Osteocyte (in vitro differentiated cells): Measurements from ENCODE around the gene EPX. TPM values are rescaled to one million over a fixed set of nuclear protein-coding genes. Genes with fewer than 3 reads are reported as not detected.

Source experiments
- DNase-seq: peaks from one replicate; pipeline ENCODE4 v3.0.0; 2021; ENCODE audit warnings: mixed read lengths; ENCODE audit not compliant: unreplicated experiment; ENCODE audit errors: extremely low spot score
- H3K27ac Mint-ChIP-seq: one replicate; pipeline ENCODE4 v1.8.0; 2021; ENCODE audit warnings: mild to moderate bottlenecking, mixed read lengths; ENCODE audit not compliant: unreplicated experiment
- H3K27me3 Mint-ChIP-seq: one replicate; pipeline ENCODE4 v1.8.0; 2021; ENCODE audit warnings: mixed read lengths; ENCODE audit not compliant: unreplicated experiment
- H3K36me3 Mint-ChIP-seq: one replicate; pipeline ENCODE4 v1.8.0; 2021; ENCODE audit warnings: mixed read lengths; ENCODE audit not compliant: unreplicated experiment
- H3K4me1 Mint-ChIP-seq: one replicate; pipeline ENCODE4 v1.8.0; 2021; ENCODE audit warnings: mixed read lengths; ENCODE audit not compliant: unreplicated experiment
- H3K4me3 Mint-ChIP-seq: one replicate; pipeline ENCODE4 v1.8.0; 2021; ENCODE audit warnings: mild to moderate bottlenecking, moderate library complexity, mixed read lengths; ENCODE audit not compliant: unreplicated experiment
- H3K9me3 Mint-ChIP-seq: one replicate; pipeline ENCODE4 v1.8.0; 2021; ENCODE audit warnings: mixed read lengths; ENCODE audit not compliant: unreplicated experiment
- total RNA-seq: library from RNA; stranded (reverse); gene quantifications from 2 replicates; pipeline ENCODE4 v1.2.1, GENCODE V29; 2021
- TF ChIP-seq, protein P1 (sequence below): fragments of 200-600 bp; sonication (generic); IDR thresholded peaks from 2 replicates; pipeline ENCODE4 v1.5.0; 2021; ENCODE audit warnings: antibody characterized with exemption, mild to moderate bottlenecking, moderate library complexity

The EPX gene
- total RNA-seq, 1 donor from 2014 or later: not detected

DNA sequence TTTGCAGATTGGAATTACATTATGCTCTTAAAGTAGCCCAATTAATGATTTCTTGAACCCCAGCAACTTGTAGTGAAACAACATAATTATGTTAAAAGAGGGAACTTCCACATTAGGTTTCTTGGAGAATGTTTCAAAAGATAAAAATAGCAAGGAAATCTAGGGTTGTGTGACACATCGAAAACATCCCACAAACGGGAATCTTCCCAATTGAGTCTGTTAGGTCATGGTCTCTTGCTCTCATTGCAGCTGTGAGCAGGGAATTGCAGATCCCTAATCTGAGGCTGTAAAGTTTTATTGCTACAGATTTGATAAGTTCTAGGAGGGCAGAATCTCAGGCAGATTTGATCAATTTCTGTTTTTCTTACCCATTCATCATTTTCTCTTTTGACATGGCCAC lies 39.1 kb downstream of the EPX start:
- H3K36me3 Mint-ChIP-seq: no peaks in the 10 kb centered on the region
- no peak for DNase-seq
- H3K4me1 Mint-ChIP-seq: no peaks in the 10 kb centered on the region
- no peak overlapping the region for H3K4me3 Mint-ChIP-seq
- no peaks in the 10 kb centered on the region for H3K9me3 Mint-ChIP-seq
- H3K27ac Mint-ChIP-seq: no peak overlapping the region
- TF ChIP-seq, protein P1, sequence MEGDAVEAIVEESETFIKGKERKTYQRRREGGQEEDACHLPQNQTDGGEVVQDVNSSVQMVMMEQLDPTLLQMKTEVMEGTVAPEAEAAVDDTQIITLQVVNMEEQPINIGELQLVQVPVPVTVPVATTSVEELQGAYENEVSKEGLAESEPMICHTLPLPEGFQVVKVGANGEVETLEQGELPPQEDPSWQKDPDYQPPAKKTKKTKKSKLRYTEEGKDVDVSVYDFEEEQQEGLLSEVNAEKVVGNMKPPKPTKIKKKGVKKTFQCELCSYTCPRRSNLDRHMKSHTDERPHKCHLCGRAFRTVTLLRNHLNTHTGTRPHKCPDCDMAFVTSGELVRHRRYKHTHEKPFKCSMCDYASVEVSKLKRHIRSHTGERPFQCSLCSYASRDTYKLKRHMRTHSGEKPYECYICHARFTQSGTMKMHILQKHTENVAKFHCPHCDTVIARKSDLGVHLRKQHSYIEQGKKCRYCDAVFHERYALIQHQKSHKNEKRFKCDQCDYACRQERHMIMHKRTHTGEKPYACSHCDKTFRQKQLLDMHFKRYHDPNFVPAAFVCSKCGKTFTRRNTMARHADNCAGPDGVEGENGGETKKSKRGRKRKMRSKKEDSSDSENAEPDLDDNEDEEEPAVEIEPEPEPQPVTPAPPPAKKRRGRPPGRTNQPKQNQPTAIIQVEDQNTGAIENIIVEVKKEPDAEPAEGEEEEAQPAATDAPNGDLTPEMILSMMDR: no peak
- peaks cover 54% of the 10 kb centered on the region for H3K27me3 Mint-ChIP-seq

DNA sequence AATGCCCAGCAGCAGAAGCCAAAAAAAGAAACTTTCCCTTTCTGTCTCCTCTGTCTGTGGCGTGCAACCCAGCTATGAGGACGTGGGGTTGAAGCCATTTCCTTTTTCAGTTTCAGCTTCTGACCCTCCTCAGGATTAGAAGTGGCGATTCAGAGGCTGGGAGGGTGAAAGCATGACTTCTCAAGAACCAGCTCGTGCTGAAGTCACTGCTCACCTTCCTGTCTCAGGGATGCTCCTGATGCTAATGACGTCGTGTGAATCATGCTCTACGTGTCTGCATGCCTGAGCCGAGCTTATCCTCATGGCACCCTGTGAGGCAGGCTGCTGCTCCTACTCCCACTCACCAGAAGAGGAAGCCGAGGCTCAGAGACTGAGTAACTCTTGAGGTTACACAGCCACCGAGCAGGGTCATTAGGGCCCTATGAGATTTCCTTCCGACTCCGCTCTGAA lies 40.2 kb downstream of the EPX start:
- H3K27me3 Mint-ChIP-seq: peaks cover 63% of the 10 kb centered on the region
- TF ChIP-seq, protein P1: no peak
- no peaks in the 10 kb centered on the region for H3K36me3 Mint-ChIP-seq
- no peak overlapping the region for H3K27ac Mint-ChIP-seq
- H3K9me3 Mint-ChIP-seq: no peaks in the 10 kb centered on the region
- no peak overlapping the region for H3K4me3 Mint-ChIP-seq
- DNase-seq: no peak
- no peaks in the 10 kb centered on the region for H3K4me1 Mint-ChIP-seq

DNA sequence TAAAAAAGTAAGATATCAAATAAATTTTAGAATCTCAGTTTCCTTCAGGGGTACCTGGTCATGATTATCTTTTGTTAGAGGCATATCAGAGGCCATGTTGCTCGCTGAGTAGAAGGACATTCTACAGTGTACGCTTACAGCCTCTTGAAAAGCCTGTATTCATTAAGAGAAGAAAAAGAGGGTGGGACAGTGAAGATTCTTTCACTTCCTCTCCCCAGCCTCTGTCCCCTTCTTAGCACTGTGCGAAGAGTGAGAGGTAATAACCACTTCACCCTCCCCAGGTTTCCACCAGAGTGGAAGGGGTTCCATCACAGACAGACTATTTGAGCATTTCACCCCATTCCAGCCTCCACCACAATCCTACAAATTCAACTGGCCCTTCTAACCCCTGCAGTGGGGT lies 41.0 kb downstream of the EPX start:
- H3K4me3 Mint-ChIP-seq: no peak overlapping the region
- H3K27me3 Mint-ChIP-seq: peaks cover 62% of the 10 kb centered on the region
- DNase-seq: no peak
- TF ChIP-seq, protein P1: no peak
- no peaks in the 10 kb centered on the region for H3K36me3 Mint-ChIP-seq
- no peaks in the 10 kb centered on the region for H3K4me1 Mint-ChIP-seq
- H3K9me3 Mint-ChIP-seq: no peaks in the 10 kb centered on the region
- H3K27ac Mint-ChIP-seq: no peak overlapping the region

DNA sequence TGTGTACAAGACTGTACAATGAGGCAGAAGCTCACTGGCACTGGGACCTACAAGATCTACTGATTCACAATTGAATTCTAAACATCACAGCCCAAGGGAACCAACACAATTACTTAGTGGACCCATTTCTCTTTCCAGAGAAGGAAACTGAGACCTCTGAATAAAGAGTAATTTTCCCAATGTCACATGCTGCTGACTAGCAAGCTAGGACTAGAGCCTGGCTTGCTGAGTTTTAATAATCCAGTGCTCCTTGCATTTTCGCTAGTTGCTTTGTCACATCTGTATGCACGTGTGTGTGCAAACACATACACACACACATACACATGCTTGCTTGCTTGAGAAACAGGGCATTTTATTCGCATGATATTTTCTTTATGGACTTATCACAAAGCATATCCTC lies 42.0 kb downstream of the EPX start:
- Mint-ChIP-seq H3K27ac (no peak overlapping the region), H3K36me3 (no peaks in the 10 kb centered on the region), H3K27me3 (peaks cover 58% of the 10 kb centered on the region), H3K9me3 (no peaks in the 10 kb centered on the region), H3K4me1 (no peaks in the 10 kb centered on the region), H3K4me3 (no peak overlapping the region)
- no peak for DNase-seq
- TF ChIP-seq, protein P1: no peak

DNA sequence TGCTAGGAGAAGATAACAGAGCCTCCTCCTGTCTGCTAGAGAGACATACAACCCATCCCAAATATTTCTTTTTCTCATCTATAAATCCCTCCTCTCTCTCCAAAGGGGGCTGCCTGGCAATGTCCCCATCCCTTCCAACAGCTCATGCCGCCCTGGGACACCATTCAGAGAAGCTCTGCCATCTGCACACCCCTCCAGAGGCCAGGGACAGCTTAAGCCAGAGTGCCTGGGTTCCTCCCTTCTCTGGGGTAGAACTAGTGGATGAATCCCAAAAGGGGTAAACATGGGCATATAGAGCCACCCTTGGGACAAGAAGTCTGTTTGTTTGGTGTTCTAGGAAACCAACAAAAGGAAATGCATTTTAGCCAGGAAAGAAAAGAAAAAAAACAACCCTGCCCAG lies 43.3 kb downstream of the EPX start:
- H3K36me3 Mint-ChIP-seq: no peaks in the 10 kb centered on the region
- peaks cover 70% of the 10 kb centered on the region for H3K27me3 Mint-ChIP-seq
- no peaks in the 10 kb centered on the region for H3K4me1 Mint-ChIP-seq
- no peak overlapping the region for H3K27ac Mint-ChIP-seq
- TF ChIP-seq, protein P1: no peak
- no peaks in the 10 kb centered on the region for H3K9me3 Mint-ChIP-seq
- H3K4me3 Mint-ChIP-seq: no peak overlapping the region
- no peak for DNase-seq
